Panc1 (cell line): Measurements from ENCODE around the gene RAB40B. TPM values are rescaled to one million over a fixed set of nuclear protein-coding genes. Genes with fewer than 3 reads are reported as not detected.

Source experiments
- ATAC-seq: fragments of 200-7000 bp; cut with Tn5 transposase; 2 replicates; pipeline ENCODE4 v1.9.1; 2020; ENCODE audit warnings: mild to moderate bottlenecking, moderate library complexity
- BruUV-seq: library from RNA; stranded (reverse); fragments of 400-500 nt; replicated peaks from 2 replicates; lab custom pipeline; 2021; lab: Mats Ljungman, UMichigan
- CTCF ChIA-PET: fragments of 300-600 bp; sonication (Branson Sonifier 250); formaldehyde crosslinking; loops from one replicate; lab custom pipeline; 2022; ENCODE audit warnings: antibody characterized with exemption; lab: Charles Lee
- POLR2A ChIA-PET: fragments of 300-600 bp; sonication (Branson Sonifier 250); formaldehyde crosslinking; loops from one replicate; lab custom pipeline; 2022; ENCODE audit warnings: antibody characterized with exemption; lab: Charles Lee
- DNase-seq: peaks from one replicate; pipeline ENCODE4 v3.0.0-alpha.2; 2010; ENCODE audit warnings: low read depth, low spot score
- H3K27ac ChIP-seq: 2 replicates; pipeline ENCODE4 v1.5.1; 2011; ENCODE audit warnings: mild to moderate bottlenecking, low read length, inconsistent platforms
- H3K27me3 ChIP-seq: fragments of 200-500 bp; sonication (Bioruptor generic); 2 replicates; pipeline ENCODE4 v1.6.0; 2014; ENCODE audit warnings: low read length, inconsistent platforms; ENCODE audit not compliant: control insufficient read depth, insufficient read depth
- H3K36me3 ChIP-seq: fragments of 200-500 bp; sonication (Bioruptor generic); 2 replicates; pipeline ENCODE4 v1.5.1; 2014; ENCODE audit warnings: inconsistent platforms, mild to moderate bottlenecking, low read length, moderate library complexity; ENCODE audit not compliant: control insufficient read depth, insufficient read depth
- H3K4me1 ChIP-seq: 2 replicates; pipeline ENCODE4 v1.5.1; 2011; ENCODE audit warnings: inconsistent platforms, mild to moderate bottlenecking, low read length, moderate library complexity; ENCODE audit not compliant: control insufficient read depth, insufficient read depth
- H3K4me3 ChIP-seq, 2 experiments: 2 replicates each; pipeline ENCODE4 v1.5.1; 2011 to 2012; ENCODE audit warnings: low read depth in 2 of 2, low read length in 2 of 2, mild to moderate bottlenecking in 2 of 2, inconsistent platforms in 1 of 2, moderate library complexity in 1 of 2
- H3K9me3 ChIP-seq: fragments of 200-500 bp; sonication (Bioruptor generic); 2 replicates; pipeline ENCODE4 v1.5.1; 2014; ENCODE audit warnings: low read depth, mild to moderate bottlenecking, inconsistent platforms, low read length, moderate library complexity; ENCODE audit not compliant: control insufficient read depth, insufficient read depth
- POLR2AphosphoS5 ChIP-seq: IDR thresholded peaks from 2 replicates; pipeline ENCODE4 v1.6.1; 2012; ENCODE audit warnings: mild to moderate bottlenecking, low read depth, low read length, moderate library complexity
- SIN3A ChIP-seq: IDR thresholded peaks from 2 replicates; pipeline ENCODE4 v1.6.1; 2012; ENCODE audit warnings: low read depth, mild to moderate bottlenecking, low read length, moderate library complexity, borderline replicate concordance; ENCODE audit not compliant: insufficient read depth
- TCF7L2 ChIP-seq: IDR thresholded peaks from 2 replicates; pipeline ENCODE4 v1.6.1; 2011; ENCODE audit warnings: mild to moderate bottlenecking, low read depth, low read length, inconsistent platforms
- in situ Hi-C: cut with HindIII; loops from 2 replicates; pipeline ENCODE4 v1.10.0; 2016; ENCODE audit warnings: low sequenced_read_pairs, low pct_unique_long_range_greater_than_20kb
- intact Hi-C: fragments of 100-400 bp; cut with micrococcal nuclease; formaldehyde crosslinking; loops from one replicate; pipeline ENCODE4 v1.10.0; 2022; ENCODE audit not compliant: unreplicated experiment
- total RNA-seq: library from RNA; stranded (reverse); gene quantifications from one replicate; pipeline ENCODE4 v1.2.1, GENCODE V29; 2021; ENCODE audit not compliant: unreplicated experiment
- TF ChIP-seq, protein P1 (sequence below), 2 experiments: IDR thresholded peaks; 2 replicates each; pipeline ENCODE4 v1.6.1; 2011 to 2012; ENCODE audit warnings: low read depth in 2 of 2, control low read depth in 1 of 2, low read length in 1 of 2, mild to moderate bottlenecking in 1 of 2, moderate library complexity in 1 of 2; ENCODE audit not compliant: insufficient read depth in 1 of 2
- TF ChIP-seq, protein P2 (sequence below): fragments of 450-650 bp; IDR thresholded peaks from 2 replicates; pipeline ENCODE4 v1.5.1; 2017; ENCODE audit warnings: mild to moderate bottlenecking

Gene RAB40B
- total RNA-seq, 1 experiment from 2014 or later, result 7.1 TPM

- H3K36me3 ChIP-seq, result no peaks in the 10 kb centered on the region
- H3K27me3 ChIP-seq, result peaks cover 2% of the 10 kb centered on the region; the same call in 1 of the 2 replicates
- no peak for ATAC-seq
- no peaks in the 10 kb centered on the region for H3K9me3 ChIP-seq
- no TSS peak for BruUV-seq
- intact Hi-C loops (no loop called here), in situ Hi-C loops (no loop called here)
- TF ChIP-seq POLR2AphosphoS5 (no peak), SIN3A (0 out of 2 replicates have a peak, but pooled peaks have one; percentile 24), TCF7L2 (no peak)
- ChIA-PET CTCF (no interaction called here), POLR2A (no interaction called here)
- peak overlapping the region; percentile 40 to 48 for H3K4me3 ChIP-seq
- DNase-seq, result no peak
- no peak overlapping the region for H3K27ac ChIP-seq
- 0 out of 2 replicates have a peak, but pooled peaks cover 5% of the 10 kb centered on the region for H3K4me1 ChIP-seq
Measured at GRCh38 chr17:82696916-82697807, 1.3 kb downstream of the RAB40B start.

DNA sequence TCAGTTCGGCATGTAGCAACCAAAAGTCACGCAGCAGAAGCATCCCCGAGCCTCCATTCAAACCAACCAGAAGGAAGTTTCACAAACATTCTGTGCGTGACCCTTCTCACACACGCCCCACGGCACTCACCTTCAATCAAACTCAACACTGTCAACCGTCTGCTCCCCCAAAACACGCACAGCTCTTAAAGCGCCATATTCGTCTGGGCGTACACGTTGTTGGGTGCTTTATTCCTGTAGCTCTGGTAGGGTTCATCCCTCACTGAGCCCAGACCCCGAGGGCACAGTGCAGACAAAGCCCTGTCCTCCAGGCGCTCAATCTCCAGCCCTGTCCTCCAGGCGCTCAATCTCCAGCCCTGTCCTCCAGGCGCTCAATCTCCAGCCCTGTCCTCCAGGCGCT, 2.2 kb downstream of the RAB40B start:
- Histone ChIP-seq H3K4me3 (no peak overlapping the region), H3K27ac (no peak overlapping the region), H3K4me1 (0 out of 2 replicates have a peak, but pooled peaks cover 5% of the 10 kb centered on the region), H3K27me3 (peaks cover 2% of the 10 kb centered on the region; the same call in 1 of the 2 replicates), H3K9me3 (no peaks in the 10 kb centered on the region), H3K36me3 (no peaks in the 10 kb centered on the region)
- in situ Hi-C loops, result no loop called here
- no peak for DNase-seq
- POLR2A ChIA-PET, result no interaction called here
- no TSS peak for BruUV-seq
- intact Hi-C loops, result no loop called here
- ATAC-seq, result no peak
- CTCF ChIA-PET, result no interaction called here
- TF ChIP-seq, protein P1, sequence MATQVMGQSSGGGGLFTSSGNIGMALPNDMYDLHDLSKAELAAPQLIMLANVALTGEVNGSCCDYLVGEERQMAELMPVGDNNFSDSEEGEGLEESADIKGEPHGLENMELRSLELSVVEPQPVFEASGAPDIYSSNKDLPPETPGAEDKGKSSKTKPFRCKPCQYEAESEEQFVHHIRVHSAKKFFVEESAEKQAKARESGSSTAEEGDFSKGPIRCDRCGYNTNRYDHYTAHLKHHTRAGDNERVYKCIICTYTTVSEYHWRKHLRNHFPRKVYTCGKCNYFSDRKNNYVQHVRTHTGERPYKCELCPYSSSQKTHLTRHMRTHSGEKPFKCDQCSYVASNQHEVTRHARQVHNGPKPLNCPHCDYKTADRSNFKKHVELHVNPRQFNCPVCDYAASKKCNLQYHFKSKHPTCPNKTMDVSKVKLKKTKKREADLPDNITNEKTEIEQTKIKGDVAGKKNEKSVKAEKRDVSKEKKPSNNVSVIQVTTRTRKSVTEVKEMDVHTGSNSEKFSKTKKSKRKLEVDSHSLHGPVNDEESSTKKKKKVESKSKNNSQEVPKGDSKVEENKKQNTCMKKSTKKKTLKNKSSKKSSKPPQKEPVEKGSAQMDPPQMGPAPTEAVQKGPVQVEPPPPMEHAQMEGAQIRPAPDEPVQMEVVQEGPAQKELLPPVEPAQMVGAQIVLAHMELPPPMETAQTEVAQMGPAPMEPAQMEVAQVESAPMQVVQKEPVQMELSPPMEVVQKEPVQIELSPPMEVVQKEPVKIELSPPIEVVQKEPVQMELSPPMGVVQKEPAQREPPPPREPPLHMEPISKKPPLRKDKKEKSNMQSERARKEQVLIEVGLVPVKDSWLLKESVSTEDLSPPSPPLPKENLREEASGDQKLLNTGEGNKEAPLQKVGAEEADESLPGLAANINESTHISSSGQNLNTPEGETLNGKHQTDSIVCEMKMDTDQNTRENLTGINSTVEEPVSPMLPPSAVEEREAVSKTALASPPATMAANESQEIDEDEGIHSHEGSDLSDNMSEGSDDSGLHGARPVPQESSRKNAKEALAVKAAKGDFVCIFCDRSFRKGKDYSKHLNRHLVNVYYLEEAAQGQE (IDR thresholded peaks at IDR 0.05; ENCODE audit: insufficient read depth in 1 of 2, low read depth in 2 of 2, low read length in 1 of 2), result no peak
- TF ChIP-seq POLR2AphosphoS5 (no peak), SIN3A (no peak), TCF7L2 (no peak)
- TF ChIP-seq, protein P2, sequence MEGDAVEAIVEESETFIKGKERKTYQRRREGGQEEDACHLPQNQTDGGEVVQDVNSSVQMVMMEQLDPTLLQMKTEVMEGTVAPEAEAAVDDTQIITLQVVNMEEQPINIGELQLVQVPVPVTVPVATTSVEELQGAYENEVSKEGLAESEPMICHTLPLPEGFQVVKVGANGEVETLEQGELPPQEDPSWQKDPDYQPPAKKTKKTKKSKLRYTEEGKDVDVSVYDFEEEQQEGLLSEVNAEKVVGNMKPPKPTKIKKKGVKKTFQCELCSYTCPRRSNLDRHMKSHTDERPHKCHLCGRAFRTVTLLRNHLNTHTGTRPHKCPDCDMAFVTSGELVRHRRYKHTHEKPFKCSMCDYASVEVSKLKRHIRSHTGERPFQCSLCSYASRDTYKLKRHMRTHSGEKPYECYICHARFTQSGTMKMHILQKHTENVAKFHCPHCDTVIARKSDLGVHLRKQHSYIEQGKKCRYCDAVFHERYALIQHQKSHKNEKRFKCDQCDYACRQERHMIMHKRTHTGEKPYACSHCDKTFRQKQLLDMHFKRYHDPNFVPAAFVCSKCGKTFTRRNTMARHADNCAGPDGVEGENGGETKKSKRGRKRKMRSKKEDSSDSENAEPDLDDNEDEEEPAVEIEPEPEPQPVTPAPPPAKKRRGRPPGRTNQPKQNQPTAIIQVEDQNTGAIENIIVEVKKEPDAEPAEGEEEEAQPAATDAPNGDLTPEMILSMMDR, result no peak
